Gastrocnemius medialis (tissue), 4 donors: ENCODE measurements around the gene MCFD2.

ENCODE experiments used
- POLR2A ChIP-seq, 2 donors: fragments of 450-650 bp; IDR thresholded peaks; one replicate each; pipeline ENCODE4 v1.6.1; 2017; ENCODE audit warnings: antibody characterized with exemption in 2 of 2, mild to moderate bottlenecking in 2 of 2, moderate library complexity in 2 of 2
- TF ChIP-seq, protein P1 (sequence below), 5 experiments: fragments of 450-650 bp in 3 of 5; fragments of 200-600 bp in 2 of 5; sonication (generic) in 2 of 5; IDR thresholded peaks in 4 of 5; conservative IDR thresholded peaks in 1 of 5; 1 replicate in 4 of 5; 2 replicates in 1 of 5; pipeline ENCODE4 v1.5.1; 2016 to 2019; ENCODE audit warnings: antibody characterized with exemption in 5 of 5, mild to moderate bottlenecking in 3 of 5, moderate library complexity in 3 of 5

DNA sequence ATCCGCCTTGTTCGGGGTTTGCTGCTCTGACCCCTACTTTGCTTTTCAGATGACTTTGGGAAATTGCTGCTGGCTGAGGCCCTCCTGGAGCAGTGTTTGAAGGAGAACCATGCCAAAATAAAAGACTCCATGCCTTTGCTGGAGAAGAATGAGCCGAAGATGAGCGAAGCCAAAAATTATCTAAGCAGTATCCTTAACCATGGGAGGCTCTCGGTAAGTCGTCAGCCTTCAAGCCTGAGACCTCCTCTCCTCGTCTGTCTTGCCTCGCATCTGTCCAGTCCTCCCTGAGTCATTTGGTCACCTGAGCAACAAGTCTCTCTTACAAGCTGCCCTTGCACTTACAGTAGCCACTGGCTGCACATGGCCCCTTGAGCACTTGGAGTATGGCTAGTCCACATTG lies 34.7 kb upstream of the MCFD2 start:
- TF ChIP-seq, protein P1, sequence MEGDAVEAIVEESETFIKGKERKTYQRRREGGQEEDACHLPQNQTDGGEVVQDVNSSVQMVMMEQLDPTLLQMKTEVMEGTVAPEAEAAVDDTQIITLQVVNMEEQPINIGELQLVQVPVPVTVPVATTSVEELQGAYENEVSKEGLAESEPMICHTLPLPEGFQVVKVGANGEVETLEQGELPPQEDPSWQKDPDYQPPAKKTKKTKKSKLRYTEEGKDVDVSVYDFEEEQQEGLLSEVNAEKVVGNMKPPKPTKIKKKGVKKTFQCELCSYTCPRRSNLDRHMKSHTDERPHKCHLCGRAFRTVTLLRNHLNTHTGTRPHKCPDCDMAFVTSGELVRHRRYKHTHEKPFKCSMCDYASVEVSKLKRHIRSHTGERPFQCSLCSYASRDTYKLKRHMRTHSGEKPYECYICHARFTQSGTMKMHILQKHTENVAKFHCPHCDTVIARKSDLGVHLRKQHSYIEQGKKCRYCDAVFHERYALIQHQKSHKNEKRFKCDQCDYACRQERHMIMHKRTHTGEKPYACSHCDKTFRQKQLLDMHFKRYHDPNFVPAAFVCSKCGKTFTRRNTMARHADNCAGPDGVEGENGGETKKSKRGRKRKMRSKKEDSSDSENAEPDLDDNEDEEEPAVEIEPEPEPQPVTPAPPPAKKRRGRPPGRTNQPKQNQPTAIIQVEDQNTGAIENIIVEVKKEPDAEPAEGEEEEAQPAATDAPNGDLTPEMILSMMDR (IDR thresholded peaks at IDR 0.05 in 4 of 5, conservative IDR thresholded peaks at IDR 0.05 in 1 of 5), result no peak
- TF ChIP-seq POLR2A (IDR thresholded peaks at IDR 0.05), result no peak
